GM13976 (cell line): ENCODE data around the gene TRIM2.

Experiments
- DNase-seq: peaks from one replicate; pipeline ENCODE4 v3.0.0; 2012; ENCODE audit warnings: low spot score
- CTCF ChIP-seq: IDR thresholded peaks from 2 replicates; pipeline ENCODE4 v1.5.1; 2012; ENCODE audit warnings: borderline replicate concordance, mild to moderate bottlenecking; ENCODE audit not compliant: insufficient read depth; ENCODE audit errors: extremely low read depth, missing control alignments, control extremely low read depth
- in situ Hi-C: fragments of 300-500 bp; cut with MboI; formaldehyde crosslinking; loops from one replicate; pipeline ENCODE4 v1.12.0; 2022; ENCODE audit warnings: low sequenced_read_pairs, mixed read lengths, inconsistent platforms; ENCODE audit not compliant: unreplicated experiment

TRIM2 gene

GRCh38 chr4:153364061-153364460 lies 159.8 kb downstream of the TRIM2 start:
- no peak for DNase-seq
- no peak for TF ChIP-seq CTCF
- in situ Hi-C loops, result no loop called here

GRCh38 chr4:153365003-153365402 lies 160.8 kb downstream of the TRIM2 start:
- DNase-seq, result no peak
- no peak for TF ChIP-seq CTCF
- in situ Hi-C loops, result no loop called here

- in situ Hi-C loops, result no loop called here
Measured at GRCh38 chr4:153366486-153366885, 162.2 kb downstream of the TRIM2 start.

GRCh38 chr4:153367092-153367491 lies 162.8 kb downstream of the TRIM2 start:
- TF ChIP-seq CTCF, result no peak
- in situ Hi-C loops, result no loop called here
- no peak for DNase-seq

More at GRCh38 chr4:153366486-153366885, 162.2 kb downstream of the TRIM2 start:
- no peak for TF ChIP-seq CTCF
- no peak for DNase-seq

- in situ Hi-C loops, result no loop called here
- no peak for DNase-seq
- TF ChIP-seq CTCF, result no peak
Measured at GRCh38 chr4:153369021-153369420, 164.8 kb downstream of the TRIM2 start.

GRCh38 chr4:153371701-153372234 lies 167.5 kb downstream of the TRIM2 start:
- no peak for TF ChIP-seq CTCF

More at GRCh38 chr4:153371701-153372234, 167.5 kb downstream of the TRIM2 start:
- in situ Hi-C loops, result no loop called here
- DNase-seq, result no peak
